ENCODE measurements around the gene GREM1.

GREM1 gene

DNA sequence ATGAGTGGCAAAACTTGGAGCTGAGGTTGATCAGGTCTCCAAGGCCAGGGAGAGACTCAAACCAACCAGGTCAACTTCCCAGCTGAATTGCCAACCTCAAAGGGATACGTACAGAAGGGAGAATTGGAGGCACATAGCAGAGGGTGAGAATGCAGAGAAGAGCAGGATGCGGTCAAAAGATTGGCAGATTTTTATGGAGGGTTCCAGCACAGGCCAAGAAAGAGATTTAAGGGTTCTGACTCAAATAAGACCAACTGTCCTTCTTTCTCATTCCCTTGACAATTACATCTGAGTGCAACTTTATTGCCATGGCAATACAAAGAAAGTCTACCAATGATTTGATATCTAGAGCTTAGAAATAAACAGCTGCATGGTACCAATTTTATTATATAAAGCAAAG, 43.1 kb upstream of the GREM1 start:
- Histone ChIP-seq H3K9ac (ENCODE audit: low read length) (no peak overlapping the region), H4K8ac (ENCODE audit: low read depth, low read length) (no peak overlapping the region), H3K27ac (ENCODE audit: low read depth, low read length) (no peak overlapping the region), H3K4me3 (ENCODE audit: low read length) (no peak overlapping the region), H3K56ac (ENCODE audit: low read length) (no peak overlapping the region), H2BK120ac (ENCODE audit: low read depth, low read length) (no peak overlapping the region), H2BK5ac (ENCODE audit: low read length) (no peak overlapping the region), H2AK5ac (ENCODE audit: low read length) (no peak overlapping the region), H3K23ac (ENCODE audit: low read length) (no peak overlapping the region), H3K18ac (ENCODE audit: low read length) (no peak overlapping the region), H3K4ac (ENCODE audit: low read depth, low read length) (no peak overlapping the region), H3K4me2 (ENCODE audit: low read length) (no peak overlapping the region), H2BK15ac (replicated peaks; ENCODE audit: low read depth) (no peak overlapping the region), H4K5ac (ENCODE audit: low read length) (no peak overlapping the region), H3K4me1 (ENCODE audit: control insufficient read depth, low read depth, low read length) (peaks cover 5% of the 10 kb centered on the region), H3K27me3 (ENCODE audit: insufficient read depth, low read length, poor library complexity) (no peaks in the 10 kb centered on the region), H3K36me3 (ENCODE audit: control insufficient read depth, insufficient read depth, low read length) (no peaks in the 10 kb centered on the region), H3K79me1 (ENCODE audit: low read length) (no peaks in the 10 kb centered on the region), H3K79me2 (ENCODE audit: control insufficient read depth, insufficient read depth, low read length) (no peaks in the 10 kb centered on the region)
- no peak for DNase-seq
- no CpG with 5 or more reads among the region's 2 CpGs for WGBS (ENCODE audit: extremely low coverage, insufficient coverage, low lambda C conversion rate)

DNA sequence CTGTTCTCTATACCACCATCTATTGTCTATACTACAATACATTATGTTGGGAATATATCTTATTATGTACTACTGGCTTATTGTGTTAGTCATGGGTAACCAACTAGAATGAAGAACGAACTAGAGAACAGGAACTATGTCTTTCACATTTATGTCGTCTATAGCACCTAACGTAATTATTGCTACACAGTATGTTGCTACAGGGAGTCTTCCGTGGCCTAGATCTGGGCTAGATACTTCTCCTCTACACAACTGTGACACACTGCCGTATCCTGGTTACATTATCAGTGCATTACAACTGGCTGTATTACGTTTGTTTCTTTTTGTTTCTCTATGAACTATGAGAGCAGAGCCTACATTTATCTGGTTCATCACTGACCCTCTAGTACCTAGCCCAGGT, 42.3 kb upstream of the GREM1 start:
- H2BK120ac ChIP-seq (ENCODE audit: low read depth, low read length) = no peak overlapping the region
- H3K79me2 ChIP-seq (ENCODE audit: control insufficient read depth, insufficient read depth, low read length) = no peaks in the 10 kb centered on the region
- no peak overlapping the region for H3K56ac ChIP-seq (ENCODE audit: low read length)

DNA sequence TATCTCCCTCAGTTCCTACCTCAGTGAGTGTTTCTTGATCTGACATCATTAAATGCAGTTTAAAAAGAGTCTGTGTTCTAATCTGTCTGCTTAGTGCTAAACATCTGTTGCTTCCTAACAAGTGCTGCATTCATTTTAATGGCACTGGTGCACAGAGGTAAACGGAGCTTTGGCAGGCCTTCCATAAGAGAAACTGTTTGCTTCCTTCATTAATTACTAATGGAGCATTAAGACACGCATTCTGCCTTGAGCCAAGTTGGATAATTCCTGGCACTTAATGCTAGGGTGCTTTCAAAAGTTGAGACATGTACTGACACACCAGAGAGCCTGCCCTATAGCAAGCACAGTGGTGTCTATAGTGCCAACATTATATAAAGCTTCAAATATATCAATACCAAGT, 41.6 kb upstream of the GREM1 start:
- Histone ChIP-seq H3K4me1 (ENCODE audit: control insufficient read depth, low read depth, low read length) (no peaks in the 10 kb centered on the region), H2BK5ac (ENCODE audit: low read length) (no peak overlapping the region), H3K27ac (ENCODE audit: low read depth, low read length) (no peak overlapping the region), H2BK120ac (ENCODE audit: low read depth, low read length) (no peak overlapping the region), H3K79me1 (ENCODE audit: low read length) (no peaks in the 10 kb centered on the region), H3K23ac (ENCODE audit: low read length) (no peak overlapping the region), H3K18ac (ENCODE audit: low read length) (no peak overlapping the region), H3K36me3 (ENCODE audit: control insufficient read depth, insufficient read depth, low read length) (no peaks in the 10 kb centered on the region), H3K4ac (ENCODE audit: low read depth, low read length) (no peak overlapping the region), H3K27me3 (ENCODE audit: insufficient read depth, low read length, poor library complexity) (no peaks in the 10 kb centered on the region), H4K8ac (ENCODE audit: low read depth, low read length) (no peak overlapping the region), H3K56ac (ENCODE audit: low read length) (no peak overlapping the region), H2AK5ac (ENCODE audit: low read length) (no peak overlapping the region), H3K79me2 (ENCODE audit: control insufficient read depth, insufficient read depth, low read length) (no peaks in the 10 kb centered on the region), H3K9ac (ENCODE audit: low read length) (no peak overlapping the region), H4K5ac (ENCODE audit: low read length) (no peak overlapping the region), H3K4me3 (ENCODE audit: low read length) (no peak overlapping the region), H2BK15ac (replicated peaks; ENCODE audit: low read depth) (no peak overlapping the region), H3K4me2 (ENCODE audit: low read length) (no peak overlapping the region)
- no CpG with 5 or more reads among the region's 2 CpGs for WGBS (ENCODE audit: extremely low coverage, insufficient coverage, low lambda C conversion rate)
- DNase-seq = no peak

More for the DNA sequence above, 42.3 kb upstream of the GREM1 start:
- Histone ChIP-seq H3K27me3 (ENCODE audit: insufficient read depth, low read length, poor library complexity) (no peaks in the 10 kb centered on the region), H3K27ac (ENCODE audit: low read depth, low read length) (no peak overlapping the region), H4K5ac (ENCODE audit: low read length) (no peak overlapping the region), H2BK15ac (replicated peaks; ENCODE audit: low read depth) (no peak overlapping the region), H3K23ac (ENCODE audit: low read length) (no peak overlapping the region), H3K9ac (ENCODE audit: low read length) (no peak overlapping the region), H3K4me2 (ENCODE audit: low read length) (no peak overlapping the region), H2BK5ac (ENCODE audit: low read length) (no peak overlapping the region), H2AK5ac (ENCODE audit: low read length) (no peak overlapping the region), H3K4me1 (ENCODE audit: control insufficient read depth, low read depth, low read length) (no peaks in the 10 kb centered on the region), H3K79me1 (ENCODE audit: low read length) (no peaks in the 10 kb centered on the region), H3K4ac (ENCODE audit: low read depth, low read length) (no peak overlapping the region), H3K18ac (ENCODE audit: low read length) (no peak overlapping the region), H3K36me3 (ENCODE audit: control insufficient read depth, insufficient read depth, low read length) (no peaks in the 10 kb centered on the region), H4K8ac (ENCODE audit: low read depth, low read length) (no peak overlapping the region), H3K4me3 (ENCODE audit: low read length) (no peak overlapping the region)
- DNase-seq = no peak
- WGBS (ENCODE audit: extremely low coverage, insufficient coverage, low lambda C conversion rate) = no CpG with 5 or more reads among the region's 6 CpGs

DNA sequence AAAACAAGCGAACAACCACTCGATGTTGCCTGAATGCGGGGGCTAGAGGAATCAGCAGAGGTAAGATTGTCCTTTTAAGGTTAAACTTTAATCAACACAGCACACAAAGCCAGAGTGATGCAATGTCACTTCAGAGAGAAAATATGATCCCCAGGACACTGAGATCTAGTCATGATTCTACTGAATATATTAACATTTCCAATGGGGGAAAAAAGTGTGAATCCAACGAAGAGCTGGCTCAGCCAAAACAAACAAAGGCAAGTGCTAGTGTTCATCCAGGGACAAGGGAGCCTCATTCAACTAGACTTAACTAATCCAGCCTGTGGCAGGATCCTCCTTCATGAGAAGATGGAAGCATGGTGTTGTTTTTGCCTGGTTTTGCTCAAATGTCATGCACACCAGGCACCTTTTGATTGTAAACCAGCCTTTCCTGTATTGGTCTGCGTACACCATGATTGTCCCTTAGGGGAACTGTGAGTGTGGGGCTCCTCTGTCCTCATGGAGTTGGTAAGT, 40.5 kb upstream of the GREM1 start:
- Histone ChIP-seq H3K4me1 (ENCODE audit: control insufficient read depth, low read depth, low read length) (no peaks in the 10 kb centered on the region), H3K56ac (ENCODE audit: low read length) (no peak overlapping the region), H3K23ac (ENCODE audit: low read length) (no peak overlapping the region), H2AK5ac (ENCODE audit: low read length) (no peak overlapping the region), H3K18ac (ENCODE audit: low read length) (no peak overlapping the region), H3K4ac (ENCODE audit: low read depth, low read length) (no peak overlapping the region), H3K4me2 (ENCODE audit: low read length) (no peak overlapping the region), H3K79me2 (ENCODE audit: control insufficient read depth, insufficient read depth, low read length) (no peaks in the 10 kb centered on the region), H3K36me3 (ENCODE audit: control insufficient read depth, insufficient read depth, low read length) (no peaks in the 10 kb centered on the region), H3K27me3 (ENCODE audit: insufficient read depth, low read length, poor library complexity) (no peaks in the 10 kb centered on the region), H2BK120ac (ENCODE audit: low read depth, low read length) (no peak overlapping the region), H2BK15ac (replicated peaks; ENCODE audit: low read depth) (no peak overlapping the region), H2BK5ac (ENCODE audit: low read length) (no peak overlapping the region), H3K27ac (ENCODE audit: low read depth, low read length) (no peak overlapping the region), H4K5ac (ENCODE audit: low read length) (no peak overlapping the region), H3K79me1 (ENCODE audit: low read length) (no peaks in the 10 kb centered on the region), H4K8ac (ENCODE audit: low read depth, low read length) (no peak overlapping the region), H3K4me3 (ENCODE audit: low read length) (no peak overlapping the region), H3K9ac (ENCODE audit: low read length) (no peak overlapping the region)
- no peak for DNase-seq
- no CpG with 5 or more reads among the region's 5 CpGs for WGBS (ENCODE audit: extremely low coverage, insufficient coverage, low lambda C conversion rate)

DNA sequence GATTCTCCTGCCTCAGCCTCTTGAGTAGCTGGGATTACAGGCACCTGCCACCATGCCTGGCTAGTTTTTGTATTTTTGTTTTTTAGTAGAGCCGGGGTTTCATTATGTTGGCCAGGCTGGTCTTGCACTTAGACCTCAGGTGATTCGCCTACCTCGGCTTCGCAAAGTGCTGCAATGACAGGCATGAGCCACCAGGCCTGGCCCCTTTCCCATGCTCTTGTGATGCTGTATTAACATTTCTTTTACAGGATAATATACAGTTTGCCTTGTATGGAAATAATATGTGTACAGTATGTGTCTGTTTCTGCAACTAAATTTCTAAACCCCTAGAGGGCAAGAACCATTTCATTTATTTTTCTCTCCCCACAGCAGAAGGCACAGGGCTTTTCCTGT, 38.5 kb upstream of the GREM1 start:
- Histone ChIP-seq H3K23ac (ENCODE audit: low read length) (no peak overlapping the region), H3K56ac (ENCODE audit: low read length) (no peak overlapping the region), H3K18ac (ENCODE audit: low read length) (no peak overlapping the region), H3K27me3 (ENCODE audit: insufficient read depth, low read length, poor library complexity) (no peaks in the 10 kb centered on the region), H3K4me3 (ENCODE audit: low read length) (no peak overlapping the region), H3K4me1 (ENCODE audit: control insufficient read depth, low read depth, low read length) (no peaks in the 10 kb centered on the region), H4K5ac (ENCODE audit: low read length) (no peak overlapping the region), H2BK120ac (ENCODE audit: low read depth, low read length) (no peak overlapping the region), H2AK5ac (ENCODE audit: low read length) (no peak overlapping the region), H3K79me1 (ENCODE audit: low read length) (no peaks in the 10 kb centered on the region), H3K4me2 (ENCODE audit: low read length) (no peak overlapping the region), H3K36me3 (ENCODE audit: control insufficient read depth, insufficient read depth, low read length) (no peaks in the 10 kb centered on the region), H4K8ac (ENCODE audit: low read depth, low read length) (no peak overlapping the region), H2BK15ac (replicated peaks; ENCODE audit: low read depth) (no peak overlapping the region), H2BK5ac (ENCODE audit: low read length) (no peak overlapping the region), H3K9ac (ENCODE audit: low read length) (no peak overlapping the region), H3K4ac (ENCODE audit: low read depth, low read length) (no peak overlapping the region), H3K79me2 (ENCODE audit: control insufficient read depth, insufficient read depth, low read length) (no peaks in the 10 kb centered on the region), H3K27ac (ENCODE audit: low read depth, low read length) (no peak overlapping the region)
- no CpG with 5 or more reads among the region's 4 CpGs for WGBS (ENCODE audit: extremely low coverage, insufficient coverage, low lambda C conversion rate)
- peak; percentile 22 for DNase-seq

DNA sequence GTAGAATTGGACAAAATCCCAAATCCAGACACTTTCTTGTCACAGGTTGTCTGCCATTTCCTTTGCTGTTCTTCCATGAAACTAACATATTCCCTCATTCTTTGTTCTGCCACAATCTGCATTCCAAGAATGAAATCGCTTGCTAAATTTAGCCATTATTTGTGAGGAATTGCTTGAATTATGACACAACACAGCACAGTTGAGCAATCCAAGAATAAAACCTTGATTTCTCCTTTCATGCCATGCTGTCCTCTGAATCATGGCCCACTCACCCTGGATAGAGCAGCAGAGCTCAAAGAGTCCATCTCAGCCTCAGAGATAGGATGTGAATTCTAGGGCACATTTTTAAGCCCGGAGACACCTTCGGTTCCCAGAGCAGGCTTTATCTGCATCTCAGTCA, 35.2 kb upstream of the GREM1 start:
- H3K23ac ChIP-seq (ENCODE audit: low read length) = no peak overlapping the region
- no peak overlapping the region for H2BK15ac ChIP-seq (replicated peaks; ENCODE audit: low read depth)
- no peak overlapping the region for H3K4ac ChIP-seq (ENCODE audit: low read depth, low read length)
- H3K79me2 ChIP-seq (ENCODE audit: control insufficient read depth, insufficient read depth, low read length) = no peaks in the 10 kb centered on the region
- no peak overlapping the region for H3K27ac ChIP-seq (ENCODE audit: low read depth, low read length)
- H3K56ac ChIP-seq (ENCODE audit: low read length) = no peak overlapping the region
- no peaks in the 10 kb centered on the region for H3K4me1 ChIP-seq (ENCODE audit: control insufficient read depth, low read depth, low read length)
- no peak overlapping the region for H3K4me2 ChIP-seq (ENCODE audit: low read length)
- H4K5ac ChIP-seq (ENCODE audit: low read length) = no peak overlapping the region
- H3K79me1 ChIP-seq (ENCODE audit: low read length) = no peaks in the 10 kb centered on the region
- H3K36me3 ChIP-seq (ENCODE audit: control insufficient read depth, insufficient read depth, low read length) = no peaks in the 10 kb centered on the region
- DNase-seq = no peak
- no peaks in the 10 kb centered on the region for H3K27me3 ChIP-seq (ENCODE audit: insufficient read depth, low read length, poor library complexity)
- H4K8ac ChIP-seq (ENCODE audit: low read depth, low read length) = no peak overlapping the region
- H2BK120ac ChIP-seq (ENCODE audit: low read depth, low read length) = no peak overlapping the region
- H3K18ac ChIP-seq (ENCODE audit: low read length) = no peak overlapping the region
- WGBS (ENCODE audit: extremely low coverage, insufficient coverage, low lambda C conversion rate) = no CpG with 5 or more reads among the region's 3 CpGs
- H2AK5ac ChIP-seq (ENCODE audit: low read length) = no peak overlapping the region
- H2BK5ac ChIP-seq (ENCODE audit: low read length) = no peak overlapping the region
- no peak overlapping the region for H3K9ac ChIP-seq (ENCODE audit: low read length)
- H3K4me3 ChIP-seq (ENCODE audit: low read length) = no peak overlapping the region

All from mesendoderm (in vitro differentiated cells).